Measurements from ENCODE around the gene ZNF692. TPM values are rescaled to one million over a fixed set of nuclear protein-coding genes. Genes with fewer than 3 reads are reported as not detected.

The ZNF692 gene
- 12.3 and 28.2 TPM in 2 replicates for total RNA-seq

DNA sequence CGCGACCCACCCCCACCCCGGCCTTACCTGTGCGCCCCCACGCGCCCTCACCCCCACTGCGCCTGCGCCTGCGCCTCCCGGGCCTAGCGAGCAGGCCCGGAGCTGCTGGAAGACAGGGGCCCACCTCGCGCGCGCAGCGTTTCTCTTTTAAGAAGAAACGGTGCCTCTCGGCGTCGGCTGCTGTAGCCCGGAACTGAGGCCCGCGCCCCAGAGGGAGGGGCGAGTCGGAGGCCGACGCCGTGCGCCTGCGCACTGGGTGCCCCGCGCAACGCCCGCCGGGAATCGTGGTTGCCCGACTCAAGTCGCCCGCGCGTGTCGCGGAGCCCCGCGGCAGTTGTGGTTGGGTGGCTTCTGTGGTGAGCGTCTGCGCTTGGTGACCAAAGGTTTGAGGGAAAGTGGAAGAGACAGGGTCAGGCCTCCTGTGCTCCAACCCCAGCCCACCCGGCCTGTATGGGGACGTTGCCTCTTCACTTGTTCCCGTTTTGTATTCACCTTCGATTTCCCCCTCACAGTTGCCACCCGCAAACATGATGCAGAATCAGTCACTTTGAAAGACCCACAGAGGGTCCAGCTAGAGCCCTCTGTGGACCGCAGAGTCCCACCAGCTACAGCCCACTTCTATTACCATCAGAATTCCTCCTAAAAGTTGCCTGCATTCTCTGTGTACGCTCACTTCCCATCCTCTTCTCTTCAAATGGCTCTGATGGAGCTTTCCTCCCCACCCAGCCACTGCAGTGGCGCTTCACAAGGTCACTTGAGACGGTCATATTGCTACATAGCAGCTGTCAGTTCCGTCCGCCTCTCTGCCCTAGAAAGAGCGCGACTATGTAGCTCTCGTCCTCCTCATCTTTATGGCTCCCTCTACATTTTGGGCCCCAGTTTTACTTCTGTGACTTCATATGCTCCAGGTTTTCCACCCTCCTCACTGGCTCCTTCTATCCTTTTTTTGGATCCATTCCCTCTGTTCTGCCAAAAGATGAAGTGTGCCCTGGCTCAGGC, at the start of gene ZNF692:
TSS of gene ZNF692 (minus strand) at position 195 of the 999 bp plus-strand sequence. CDS start 776 bp downstream, outside the sequence.

DNA sequence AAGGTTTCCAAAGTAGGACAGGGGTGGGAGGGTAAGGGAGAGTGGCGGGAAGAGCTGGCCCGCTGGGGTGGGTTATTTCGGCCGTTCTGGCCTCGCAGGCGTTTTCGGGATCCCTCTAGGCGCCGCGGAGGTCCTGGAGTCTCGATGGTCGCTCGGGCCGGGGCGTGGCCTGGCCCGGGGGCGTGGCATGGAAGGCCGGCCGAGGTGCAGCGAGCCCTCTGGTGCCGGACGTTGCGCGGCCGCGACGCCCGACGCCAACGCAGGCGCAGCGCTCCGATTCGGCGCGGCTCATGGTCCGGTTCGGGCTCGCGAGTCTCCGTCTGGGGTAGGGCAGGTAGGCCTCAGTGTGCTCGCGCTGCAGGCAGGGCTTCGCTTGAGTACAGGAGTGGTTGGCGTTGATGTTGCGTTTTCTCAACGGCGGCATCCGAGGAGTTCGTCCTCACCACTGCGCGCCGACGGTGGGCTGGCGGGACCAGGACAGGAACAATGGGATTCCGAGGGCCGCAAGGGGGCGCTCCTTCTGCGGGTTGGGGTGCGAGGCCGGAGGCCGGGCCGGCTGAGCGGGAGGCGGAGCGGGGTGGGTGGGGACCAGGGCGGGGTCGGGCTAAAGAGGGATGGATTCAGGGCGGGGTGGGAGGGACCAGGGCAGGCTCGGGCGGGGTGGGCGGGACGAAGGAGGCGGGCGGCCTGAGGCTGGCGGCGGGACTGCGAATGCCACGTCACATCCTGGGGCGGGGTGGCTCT, 47.3 kb upstream of the ZNF692 start, which contains the start of gene PGBD2:
TSS of gene PGBD2 (plus strand) at position 227 of the 744 bp plus-strand sequence. CDS start 7,628 bp downstream, outside the sequence.

GRCh38 chr1:248837781-248838356, 21.0 kb downstream of the ZNF692 start, which contains the start of gene ZNF672:
ZNF672 (plus strand) TSS chr1:248838224; CDS start chr1:248847275, 9,051 bp downstream.

GRCh38 chr1:248825909-248826760, 32.8 kb downstream of the ZNF692 start, which contains the start of gene SH3BP5L:
SH3BP5L (minus strand) TSS chr1:248825915; CDS start chr1:248824935, 980 bp downstream.

Other genes with a start within 250 kb of the ZNF692 start
- gene OR2T11, start 224.0 kb downstream of the ZNF692 start, total RNA-seq = not detected in 2 replicates
- not detected in 2 replicates for gene OR2T35, start 213.8 kb downstream of the ZNF692 start, total RNA-seq
- gene OR2T27, start 203.6 kb downstream of the ZNF692 start, total RNA-seq = not detected in 2 replicates
- not detected in 2 replicates for gene OR14I1, start 156.3 kb downstream of the ZNF692 start, total RNA-seq
- gene LYPD8, start 103.3 kb downstream of the ZNF692 start, total RNA-seq = 0.10 TPM in 1 of 2 replicates, not detected in the other
- gene SH3BP5L, start 33.2 kb downstream of the ZNF692 start, total RNA-seq = 38.1 and 40.5 TPM in 2 replicates
- gene ZNF672, start 20.9 kb downstream of the ZNF692 start, total RNA-seq = 19.6 and 22.9 TPM in 2 replicates
- 7.2 and 9.0 TPM in 2 replicates for gene PGBD2, start 47.1 kb upstream of the ZNF692 start, total RNA-seq

Data from smooth muscle cell of the pulmonary artery (primary cell).